HepG2 (cell line): ENCODE data around the gene CRADD. TPM values are rescaled to one million over a fixed set of nuclear protein-coding genes. Genes with fewer than 3 reads are reported as not detected.
A peak's percentile ranks its signal among the peaks of the same experiment; 100 is the strongest.

Source experiments
- ARID4A ChIP-seq: sonication (generic); formaldehyde crosslinking; IDR thresholded peaks from 2 replicates; pipeline ENCODE4 v1.5.0; 2020; ENCODE audit warnings: mild to moderate bottlenecking, missing genetic modification reagents, borderline replicate concordance
- BATF2 ChIP-seq: sonication (generic); formaldehyde crosslinking; IDR thresholded peaks from 2 replicates; pipeline ENCODE4 v1.8.0; 2022; ENCODE audit warnings: mild to moderate bottlenecking, missing genetic modification reagents, moderate library complexity
- BHLHE40 ChIP-seq: IDR thresholded peaks from 2 replicates; pipeline ENCODE4 v1.6.1; 2011; ENCODE audit warnings: low read length, improper control_type of control experiment
- CTCF ChIP-seq: sonication (generic); formaldehyde crosslinking; IDR thresholded peaks from 2 replicates; pipeline ENCODE4 v1.5.0; 2020; ENCODE audit warnings: mild to moderate bottlenecking, missing genetic modification reagents, moderate library complexity
- GPBP1L1 ChIP-seq: sonication (generic); formaldehyde crosslinking; IDR thresholded peaks from 2 replicates; pipeline ENCODE4 v1.5.0; 2020; ENCODE audit warnings: mild to moderate bottlenecking, missing genetic modification reagents
- HES4 ChIP-seq: sonication (generic); formaldehyde crosslinking; IDR thresholded peaks from 2 replicates; pipeline ENCODE4 v1.9.0; 2021; ENCODE audit warnings: mild to moderate bottlenecking, missing genetic modification reagents, borderline replicate concordance
- HNF4A ChIP-seq: sonication (generic); formaldehyde crosslinking; IDR thresholded peaks from 2 replicates; pipeline ENCODE4 v1.4.0; 2020; ENCODE audit warnings: missing genetic modification reagents
- PHF8 ChIP-seq: sonication (generic); formaldehyde crosslinking; IDR thresholded peaks from 2 replicates; pipeline ENCODE4 v1.5.0; 2020; ENCODE audit warnings: missing genetic modification reagents
- SRF ChIP-seq: IDR thresholded peaks from 2 replicates; pipeline ENCODE4 v1.6.1; 2011; ENCODE audit warnings: mild to moderate bottlenecking, low read depth, low read length, moderate library complexity
- TOE1 ChIP-seq: sonication (generic); formaldehyde crosslinking; IDR thresholded peaks from 2 replicates; pipeline ENCODE4 v1.4.0; 2020; ENCODE audit warnings: mild to moderate bottlenecking, missing genetic modification reagents
- ZNF143 ChIP-seq: sonication (generic); formaldehyde crosslinking; IDR thresholded peaks from 2 replicates; pipeline ENCODE4 v1.4.0; 2020; ENCODE audit warnings: missing genetic modification reagents
- ZNF326 ChIP-seq: sonication (generic); formaldehyde crosslinking; IDR thresholded peaks from 2 replicates; pipeline ENCODE4 v1.4.0; 2020; ENCODE audit warnings: missing genetic modification reagents, borderline replicate concordance
- ZNF646 ChIP-seq: sonication (generic); formaldehyde crosslinking; IDR thresholded peaks from 2 replicates; pipeline ENCODE4 v1.9.0; 2021; ENCODE audit warnings: mild to moderate bottlenecking, missing genetic modification reagents
- ZNF850 ChIP-seq: sonication (generic); formaldehyde crosslinking; conservative IDR thresholded peaks from 2 replicates; pipeline ENCODE4 v1.9.0; 2021; ENCODE audit warnings: mild to moderate bottlenecking, missing genetic modification reagents
- polyA plus RNA-seq, 8 experiments: library from polyadenylated mRNA; depleted of rRNA in 3 of 8; stranded (reverse) in 7 of 8; unstranded in 1 of 8; fragments of >200 nt; fragmentation: Illumina TruSeq in 4 of 8; extraction: Trizol in 4 of 8; gene quantifications; 2 replicates each; pipeline versions ENCODE4 v1.2.1 to v1.2.3, GENCODE V29; 2011 to 2016; ENCODE audit warnings: low read depth in 4 of 8, missing spikeins in 1 of 8, mixed read lengths in 1 of 8; ENCODE audit not compliant: insufficient read depth in 1 of 8
- total RNA-seq, 5 experiments: library from RNA; depleted of rRNA; stranded (reverse); fragments of >200 nt; fragmentation: Illumina TruSeq; extraction: Trizol; gene quantifications; 2 replicates each; pipeline ENCODE4 v1.2.3, GENCODE V29; 2016; ENCODE audit warnings: low read depth in 1 of 5

CRADD gene
- total and polyA plus RNA-seq, 2 of the 13 experiments (the other 11 are each of a cell fraction or from before 2014, with no cell fraction given), result 12.4 to 18.8 TPM

- TF ChIP-seq ARID4A (CRISPR knock-in tag), result peak; percentile 20; the same call in 1 of the 2 replicates
- TF ChIP-seq HNF4A (CRISPR knock-in tag), result peak; percentile 100
- TF ChIP-seq ZNF850 (CRISPR knock-in tag), result no peak
- no peak for TF ChIP-seq BHLHE40
- TF ChIP-seq ZNF646, result no peak
- TF ChIP-seq PHF8 (CRISPR knock-in tag), result peak; percentile 56
- TF ChIP-seq BATF2 (CRISPR knock-in tag), result no peak
- TF ChIP-seq GPBP1L1 (CRISPR knock-in tag), result no peak
- 0 out of 2 replicates have a peak, but pooled peaks have one; percentile 4 for TF ChIP-seq CTCF
- TF ChIP-seq ZNF326 (CRISPR knock-in tag), result no peak
- no peak for TF ChIP-seq ZNF143 (CRISPR knock-in tag)
- TF ChIP-seq TOE1 (CRISPR knock-in tag), result peak; percentile 1; the same call in 1 of the 2 replicates
- TF ChIP-seq HES4, result no peak
- TF ChIP-seq SRF, result no peak
Observed at GRCh38 chr12:93663006-93663728, 14.0 kb upstream of the CRADD start (continued).
